ENCODE measurements around the gene SLC38A9.
"Not testable (repeated sequence)": the region's sequence is repeated elsewhere in the genome, so short reads cannot be mapped to it uniquely, and the experiment has no call there.

The SLC38A9 gene

GRCh38 chr5:55608595-55609349, 103.4 kb downstream of the SLC38A9 start:
- DNase-seq, result no peak

GRCh38 chr5:55607309-55607708, 104.8 kb downstream of the SLC38A9 start:
- not testable (repeated sequence) for DNase-seq

GRCh38 chr5:55604611-55605067, 107.5 kb downstream of the SLC38A9 start:
- no peak for DNase-seq

- DNase-seq, result no peak
Observed at GRCh38 chr5:55603922-55604321, 108.2 kb downstream of the SLC38A9 start.

GRCh38 chr5:55601628-55602027, 110.5 kb downstream of the SLC38A9 start:
- no peak for DNase-seq

GRCh38 chr5:55601204-55601618, 110.9 kb downstream of the SLC38A9 start:
- no peak for DNase-seq

- DNase-seq, result no peak
Observed at GRCh38 chr5:55600497-55601203, 111.5 kb downstream of the SLC38A9 start.

GRCh38 chr5:55600086-55600485, 112.0 kb downstream of the SLC38A9 start:
- no peak for DNase-seq

- no peak for DNase-seq
Observed at GRCh38 chr5:55599148-55600050, 112.7 kb downstream of the SLC38A9 start.

GRCh38 chr5:55597014-55597981, 114.8 kb downstream of the SLC38A9 start:
- no peak for DNase-seq

- no peak for DNase-seq
Observed at GRCh38 chr5:55594671-55595070, 117.5 kb downstream of the SLC38A9 start.

GRCh38 chr5:55593115-55593472, 119.0 kb downstream of the SLC38A9 start:
- DNase-seq, result no peak

- no peak for DNase-seq
Observed at GRCh38 chr5:55592388-55593114, 119.6 kb downstream of the SLC38A9 start.

- DNase-seq, result no peak
Observed at GRCh38 chr5:55591686-55592085, 120.4 kb downstream of the SLC38A9 start.

- no peak for DNase-seq
Observed at GRCh38 chr5:55585206-55585610, 126.9 kb downstream of the SLC38A9 start.

GRCh38 chr5:55584398-55585205, 127.5 kb downstream of the SLC38A9 start:
- DNase-seq, result no peak

GRCh38 chr5:55583578-55583977, 128.5 kb downstream of the SLC38A9 start:
- DNase-seq, result no peak

GRCh38 chr5:55582256-55582655, 129.9 kb downstream of the SLC38A9 start:
- DNase-seq, result no peak

GRCh38 chr5:55580042-55580441, 132.1 kb downstream of the SLC38A9 start:
- DNase-seq, result no peak

GRCh38 chr5:55578771-55579170, 133.4 kb downstream of the SLC38A9 start:
- no peak for DNase-seq

Data from effector CD8-positive, alpha-beta T cell (primary cell).